SIG-M5 treated with dmso at 0.1 percent for 504 hours (cell line): ENCODE results near the gene PLD3.

Experiments used
- DNase-seq: peaks from one replicate; lab custom pipeline; 2025; ENCODE audit not compliant: unreplicated experiment; lab: John Stamatoyannopoulos, UW

PLD3 gene

GRCh38 chr19:40348125-40348913 lies at the start of gene PLD3, which contains the start of gene C19orf47:
TSS of gene PLD3 (plus strand) at chr19:40348695. CDS start at chr19:40366484, 17,789 bp downstream.
TSS of gene C19orf47 (minus strand) at chr19:40348397. CDS start at chr19:40341857, 6,540 bp downstream.
- DNase-seq, result peak; percentile 96

- no peak for DNase-seq
Measured at GRCh38 chr19:40300668-40301067, 47.8 kb upstream of the PLD3 start.

- DNase-seq, result no peak
Measured at GRCh38 chr19:40302224-40303011, 46.1 kb upstream of the PLD3 start.

GRCh38 chr19:40303765-40304164 lies 44.7 kb upstream of the PLD3 start:
- DNase-seq, result no peak

GRCh38 chr19:40304306-40304705 lies 44.2 kb upstream of the PLD3 start:
- no peak for DNase-seq

- peak; percentile 80 for DNase-seq
Measured at GRCh38 chr19:40305403-40305802, 43.1 kb upstream of the PLD3 start.

GRCh38 chr19:40309666-40310065 lies 38.8 kb upstream of the PLD3 start:
- DNase-seq, result no peak

- DNase-seq, result no peak
Measured at GRCh38 chr19:40312533-40312932, 36.0 kb upstream of the PLD3 start.

GRCh38 chr19:40313229-40313983 lies 35.1 kb upstream of the PLD3 start:
- DNase-seq, result no peak

- DNase-seq, result peak; percentile 13
Measured at GRCh38 chr19:40314656-40315055, 33.8 kb upstream of the PLD3 start.

- DNase-seq, result no peak
Measured at GRCh38 chr19:40315812-40316470, 32.6 kb upstream of the PLD3 start.

- no peak for DNase-seq
Measured at GRCh38 chr19:40317338-40317737, 31.2 kb upstream of the PLD3 start.

GRCh38 chr19:40320558-40320935 lies 27.9 kb upstream of the PLD3 start:
- DNase-seq, result no peak

GRCh38 chr19:40321076-40321475 lies 27.4 kb upstream of the PLD3 start:
- DNase-seq, result no peak

GRCh38 chr19:40321566-40322270 lies 26.8 kb upstream of the PLD3 start:
- DNase-seq, result no peak

- no peak for DNase-seq
Measured at GRCh38 chr19:40322271-40322610, 26.3 kb upstream of the PLD3 start.

- no peak for DNase-seq
Measured at GRCh38 chr19:40322951-40323615, 25.4 kb upstream of the PLD3 start.

GRCh38 chr19:40323705-40324104 lies 24.8 kb upstream of the PLD3 start:
- DNase-seq, result no peak

- DNase-seq, result no peak
Measured at GRCh38 chr19:40326201-40326600, 22.3 kb upstream of the PLD3 start.

- peak; percentile 5 for DNase-seq
Measured at GRCh38 chr19:40331052-40331451, 17.4 kb upstream of the PLD3 start.
